Measurements from ENCODE around the gene BORCS6.

GRCh38 chr17:8175795-8176196 is 14.2 kb downstream of the BORCS6 start:
- no peak for TF ChIP-seq CTCF (conservative IDR thresholded peaks at IDR 0.05 in 1 of 2, IDR thresholded peaks at IDR 0.05 in 1 of 2; ENCODE audit: extremely low read depth in 1 of 2, insufficient read depth in 1 of 2, low read depth in 1 of 2, low read length in 2 of 2)
- no peak for TF ChIP-seq EZH2 (IDR thresholded peaks at IDR 0.05; ENCODE audit: borderline replicate concordance, low read length)
